ENCODE results near the gene DNAH8.

DNA sequence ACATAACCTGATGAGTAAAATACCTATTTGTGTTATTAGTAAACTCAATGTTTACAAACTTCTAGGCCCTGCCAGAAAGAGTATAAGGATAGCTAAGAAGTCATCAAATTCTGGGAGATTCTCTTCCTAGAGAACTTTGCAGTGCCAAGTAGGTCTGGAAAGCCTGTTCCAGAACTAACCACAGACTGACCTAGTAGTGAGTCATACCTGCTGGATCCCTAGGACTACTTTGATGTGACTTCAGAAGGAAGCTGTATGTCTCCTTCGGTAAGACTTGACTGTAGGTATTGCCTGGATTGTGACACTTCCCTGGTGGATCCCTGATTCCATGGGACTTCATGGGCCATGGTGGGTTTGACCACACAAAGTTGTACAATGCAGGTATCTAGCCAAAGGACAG, 131.7 kb downstream of the DNAH8 start:
- TF ChIP-seq CTCF (IDR thresholded peaks at IDR 0.05; ENCODE audit: insufficient read depth, low read depth, low read length) (no peak), EZH2 (IDR thresholded peaks at IDR 0.05; ENCODE audit: insufficient read depth, low read length) (no peak)
